Measurements from ENCODE around the gene GMDS. TPM values are rescaled to one million over a fixed set of nuclear protein-coding genes. Genes with fewer than 3 reads are reported as not detected.

The GMDS gene
- total and polyA plus RNA-seq, 2 of the 8 experiments (the other 6 are each of a cell fraction or from before 2014, with no cell fraction given), result 16.8 to 50.0 TPM

DNA sequence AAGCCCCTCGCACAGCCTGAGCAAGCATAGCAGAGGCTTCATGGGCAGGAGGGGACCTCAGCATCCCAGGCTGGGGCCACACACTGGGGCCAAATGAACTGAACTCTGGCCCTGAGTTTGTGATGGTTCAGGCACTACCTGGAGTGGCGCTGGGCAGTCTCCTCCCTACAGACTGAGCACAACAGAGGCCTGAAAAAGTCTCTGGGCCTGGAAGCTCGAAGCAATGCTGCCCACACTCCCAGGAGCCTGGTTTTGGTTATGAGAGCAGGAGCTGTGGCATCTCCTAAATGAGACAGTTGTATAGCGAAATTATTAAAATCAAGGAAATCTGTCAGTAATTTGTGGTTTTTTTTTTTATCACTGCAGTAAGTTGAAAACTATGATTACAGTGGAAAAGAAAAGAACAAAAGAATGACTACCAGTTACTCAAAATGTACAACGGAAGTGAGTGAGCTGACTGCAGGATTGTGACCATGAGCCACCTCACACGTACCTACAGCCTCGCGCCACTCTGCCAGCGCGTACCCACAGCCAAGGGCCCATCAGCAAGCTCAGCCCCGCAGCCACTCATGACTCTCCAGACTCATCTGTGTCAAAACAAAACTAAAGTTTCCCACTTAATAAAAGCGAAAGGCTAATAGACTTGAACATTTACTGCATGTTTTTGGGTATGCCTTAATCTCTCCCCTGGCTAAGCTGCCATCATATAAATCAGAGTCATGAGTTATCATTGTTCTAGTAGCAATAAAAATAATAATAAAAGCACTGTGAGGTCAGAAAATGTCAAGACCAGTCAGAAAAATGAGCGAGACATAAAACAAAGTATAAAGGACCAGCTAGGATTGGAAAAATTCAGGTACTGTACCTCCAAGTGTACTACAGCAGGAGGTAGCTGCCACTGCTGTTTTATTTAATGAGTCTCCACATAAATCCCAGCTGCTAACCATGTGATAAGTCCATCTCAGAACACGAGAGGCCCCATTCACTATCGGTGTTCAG, 458.7 kb downstream of the GMDS start:
- H2BK120ac ChIP-seq (replicated peaks; ENCODE audit: low read depth, low read length), result no peak overlapping the region
- H3K4me1 ChIP-seq (replicated peaks in 1 of 4; ENCODE audit: control insufficient read depth in 3 of 4, insufficient read depth in 4 of 4, low read length in 3 of 4), result no peaks in the 10 kb centered on the region
- no peak for TF ChIP-seq RXRA (IDR thresholded peaks at IDR 0.05; ENCODE audit: insufficient read depth, low read depth, low read length)
- no peak for TF ChIP-seq JUN (IDR thresholded peaks at IDR 0.05; ENCODE audit: low read depth, low read length)
- TF ChIP-seq CHD2 (IDR thresholded peaks at IDR 0.05; ENCODE audit: low read length), result no peak
- TF ChIP-seq MAX (IDR thresholded peaks at IDR 0.05), result no peak
- no peak for TF ChIP-seq BACH1 (IDR thresholded peaks at IDR 0.05; ENCODE audit: low read length)
- no peak for TF ChIP-seq TEAD4 (IDR thresholded peaks at IDR 0.05; ENCODE audit: low read depth, low read length)
- no peak for TF ChIP-seq EZH2 (IDR thresholded peaks at IDR 0.05; ENCODE audit: low read depth, low read length, severe bottlenecking)
- no peak for TF ChIP-seq EP300 (IDR thresholded peaks at IDR 0.05; ENCODE audit: borderline replicate concordance in 1 of 2, low read depth in 2 of 2, low read length in 2 of 2)
- TF ChIP-seq FOSL1 (IDR thresholded peaks at IDR 0.05; ENCODE audit: insufficient read depth, low read depth, low read length), result no peak
- no peak overlapping the region for H3K14ac ChIP-seq (ENCODE audit: insufficient read length)
- no peak overlapping the region for H3K4ac ChIP-seq (replicated peaks; ENCODE audit: insufficient read length, low read depth, low read length)
- no peak overlapping the region for H3K18ac ChIP-seq (ENCODE audit: extremely low read depth, low read length)
- H3K79me2 ChIP-seq (ENCODE audit: control insufficient read depth in 1 of 2, insufficient read depth in 2 of 2, low read length in 2 of 2), result no peaks in the 10 kb centered on the region
- no peak overlapping the region for H2BK12ac ChIP-seq (ENCODE audit: low read depth, low read length)
- H3K23ac ChIP-seq (ENCODE audit: insufficient read length), result no peak overlapping the region
- WGBS, 2 experiments (ENCODE audit: extremely low coverage in 1 of 2, insufficient coverage in 1 of 2, insufficient read length in 1 of 2, insufficient replicate concordance in 2 of 2, low coverage in 1 of 2, low lambda C conversion rate in 2 of 2, missing lambda C conversion rate in 1 of 2), result 90% methylated on average over 15 of the region's 15 CpGs; no CpG with 5 or more reads in 1 of the 2 experiments
- no peak overlapping the region for H2AK5ac ChIP-seq (ENCODE audit: low read depth, low read length)
- H4K8ac ChIP-seq (ENCODE audit: extremely low read depth, insufficient read depth, low read length), result no peak overlapping the region
- H4K5ac ChIP-seq (ENCODE audit: insufficient read length, low read depth, low read length), result no peak overlapping the region
- H3K9ac ChIP-seq (replicated peaks in 1 of 4; ENCODE audit: extremely low read depth in 1 of 4, low read depth in 3 of 4, low read length in 3 of 4), result no peak overlapping the region
- H4K91ac ChIP-seq (replicated peaks; ENCODE audit: insufficient read length, low read length), result no peak overlapping the region
- H3K9me3 ChIP-seq (ENCODE audit: insufficient read depth in 2 of 2, low read depth in 1 of 2, low read length in 1 of 2), result no peaks in the 10 kb centered on the region
- no peak overlapping the region for H3K4me2 ChIP-seq (ENCODE audit: insufficient read depth in 1 of 2, low read depth in 2 of 2, low read length in 2 of 2)
- H2AFZ ChIP-seq (ENCODE audit: low read length), result no peak overlapping the region
- ChIA-PET CTCF (ENCODE audit: partially characterized antibody) (interaction anchor here (0.6 to 3.1 kb wide), 4 partner anchors 10 to 84 kb away, joined by 3 to 10 read pairs (median 3); no protein-coding TSS in a partner anchor), POLR2A (ENCODE audit: partially characterized antibody) (no interaction called here)
- H3K27ac ChIP-seq (ENCODE audit: low read depth, low read length), result no peak overlapping the region
- H4K20me1 ChIP-seq (replicated peaks in 1 of 2; ENCODE audit: control insufficient read depth in 1 of 2, insufficient read depth in 2 of 2, low read length in 2 of 2), result no peaks in the 10 kb centered on the region
- no peaks in the 10 kb centered on the region for H3K27me3 ChIP-seq (replicated peaks in 1 of 4; ENCODE audit: control insufficient read depth in 3 of 4, extremely low read depth in 1 of 4, insufficient read depth in 3 of 4, low read length in 3 of 4)
- no peak overlapping the region for H2BK20ac ChIP-seq (ENCODE audit: low read length)
- no peaks in the 10 kb centered on the region for H3K23me2 ChIP-seq (ENCODE audit: low read depth, low read length)
- no peak for FAIRE-seq
- H3K56ac ChIP-seq (replicated peaks; ENCODE audit: insufficient read length, low read depth, low read length), result no peak overlapping the region
- H2BK5ac ChIP-seq (ENCODE audit: low read depth, low read length), result no peak overlapping the region
- no peak overlapping the region for H3K4me3 ChIP-seq (ENCODE audit: extremely low read depth in 1 of 4, insufficient read depth in 2 of 4, low read depth in 3 of 4, low read length in 4 of 4)
- no peaks in the 10 kb centered on the region for H3K36me3 ChIP-seq (ENCODE audit: control insufficient read depth in 2 of 4, insufficient read depth in 4 of 4, low read length in 3 of 4)
- no peaks in the 10 kb centered on the region for H3K79me1 ChIP-seq (ENCODE audit: low read depth, low read length)
- DNase-seq (ENCODE audit: low read depth in 1 of 2, low spot score in 2 of 2), result no peak
- no peak overlapping the region for H2BK15ac ChIP-seq (ENCODE audit: low read length)
